Measurements from ENCODE around the gene PHF21A.

Gene PHF21A

GRCh38 chr11:45936511-45937054 lies 184.7 kb downstream of the PHF21A start:
- H3K36me3 ChIP-seq (ENCODE audit: insufficient read depth, low read length), result peaks cover 15% of the 10 kb centered on the region; the same call in 1 of the 2 replicates
- no peaks in the 10 kb centered on the region for H3K79me2 ChIP-seq (ENCODE audit: control insufficient read depth, insufficient read depth, low read length, unreplicated experiment)
- no peaks in the 10 kb centered on the region for H3K27me3 ChIP-seq (ENCODE audit: insufficient read depth, low read length)
- no peak overlapping the region for H3K27ac ChIP-seq (ENCODE audit: low read depth, low read length)
- no peak overlapping the region for H2AFZ ChIP-seq (ENCODE audit: low read length, unreplicated experiment)
- H3K4me3 ChIP-seq (ENCODE audit: low read depth, low read length), result no peak overlapping the region
- no peaks in the 10 kb centered on the region for H3K4me1 ChIP-seq (ENCODE audit: control insufficient read depth, insufficient read depth, low read length, unreplicated experiment)

- peaks cover 15% of the 10 kb centered on the region; the same call in 1 of the 2 replicates for H3K36me3 ChIP-seq (ENCODE audit: insufficient read depth, low read length)
- H3K4me3 ChIP-seq (ENCODE audit: low read depth, low read length), result no peak overlapping the region
- H3K27me3 ChIP-seq (ENCODE audit: insufficient read depth, low read length), result no peaks in the 10 kb centered on the region
- no peaks in the 10 kb centered on the region for H3K79me2 ChIP-seq (ENCODE audit: control insufficient read depth, insufficient read depth, low read length, unreplicated experiment)
- H3K4me1 ChIP-seq (ENCODE audit: control insufficient read depth, insufficient read depth, low read length, unreplicated experiment), result no peaks in the 10 kb centered on the region
- H3K27ac ChIP-seq (ENCODE audit: low read depth, low read length), result no peak overlapping the region
- H2AFZ ChIP-seq (ENCODE audit: low read length, unreplicated experiment), result no peak overlapping the region
Observed at GRCh38 chr11:45935349-45936064, 185.7 kb downstream of the PHF21A start.

GRCh38 chr11:45934580-45935318 lies 186.5 kb downstream of the PHF21A start:
- Histone ChIP-seq H3K36me3 (ENCODE audit: insufficient read depth, low read length) (peaks cover 15% of the 10 kb centered on the region; the same call in 1 of the 2 replicates), H3K4me3 (ENCODE audit: low read depth, low read length) (no peak overlapping the region), H3K27ac (ENCODE audit: low read depth, low read length) (no peak overlapping the region), H2AFZ (ENCODE audit: low read length, unreplicated experiment) (no peak overlapping the region), H3K4me1 (ENCODE audit: control insufficient read depth, insufficient read depth, low read length, unreplicated experiment) (peaks cover 2% of the 10 kb centered on the region), H3K27me3 (ENCODE audit: insufficient read depth, low read length) (no peaks in the 10 kb centered on the region), H3K79me2 (ENCODE audit: control insufficient read depth, insufficient read depth, low read length, unreplicated experiment) (no peaks in the 10 kb centered on the region)

- Histone ChIP-seq H3K4me1 (ENCODE audit: control insufficient read depth, insufficient read depth, low read length, unreplicated experiment) (peaks cover 2% of the 10 kb centered on the region), H3K27me3 (ENCODE audit: insufficient read depth, low read length) (no peaks in the 10 kb centered on the region), H3K36me3 (ENCODE audit: insufficient read depth, low read length) (peaks cover 15% of the 10 kb centered on the region; the same call in 1 of the 2 replicates), H3K27ac (ENCODE audit: low read depth, low read length) (no peak overlapping the region), H2AFZ (ENCODE audit: low read length, unreplicated experiment) (no peak overlapping the region), H3K4me3 (ENCODE audit: low read depth, low read length) (no peak overlapping the region), H3K79me2 (ENCODE audit: control insufficient read depth, insufficient read depth, low read length, unreplicated experiment) (no peaks in the 10 kb centered on the region)
Observed at GRCh38 chr11:45933846-45934579, 187.2 kb downstream of the PHF21A start.

- Histone ChIP-seq H3K27me3 (ENCODE audit: insufficient read depth, low read length) (no peaks in the 10 kb centered on the region), H3K4me3 (ENCODE audit: low read depth, low read length) (no peak overlapping the region), H3K27ac (ENCODE audit: low read depth, low read length) (no peak overlapping the region), H3K79me2 (ENCODE audit: control insufficient read depth, insufficient read depth, low read length, unreplicated experiment) (no peaks in the 10 kb centered on the region), H3K4me1 (ENCODE audit: control insufficient read depth, insufficient read depth, low read length, unreplicated experiment) (peaks cover 2% of the 10 kb centered on the region), H3K36me3 (ENCODE audit: insufficient read depth, low read length) (peaks cover 15% of the 10 kb centered on the region; the same call in 1 of the 2 replicates), H2AFZ (ENCODE audit: low read length, unreplicated experiment) (no peak overlapping the region)
Observed at GRCh38 chr11:45933131-45933831, 188.0 kb downstream of the PHF21A start.

- Histone ChIP-seq H3K27ac (ENCODE audit: low read depth, low read length) (no peak overlapping the region), H3K36me3 (ENCODE audit: insufficient read depth, low read length) (peaks cover 11% of the 10 kb centered on the region; the same call in 1 of the 2 replicates), H3K79me2 (ENCODE audit: control insufficient read depth, insufficient read depth, low read length, unreplicated experiment) (no peaks in the 10 kb centered on the region), H3K27me3 (ENCODE audit: insufficient read depth, low read length) (no peaks in the 10 kb centered on the region), H3K4me1 (ENCODE audit: control insufficient read depth, insufficient read depth, low read length, unreplicated experiment) (peaks cover 2% of the 10 kb centered on the region), H3K4me3 (ENCODE audit: low read depth, low read length) (no peak overlapping the region), H2AFZ (ENCODE audit: low read length, unreplicated experiment) (no peak overlapping the region)
Observed at GRCh38 chr11:45932217-45932616, 189.0 kb downstream of the PHF21A start.

- Histone ChIP-seq H3K27me3 (ENCODE audit: insufficient read depth, low read length) (no peaks in the 10 kb centered on the region), H3K36me3 (ENCODE audit: insufficient read depth, low read length) (peaks cover 11% of the 10 kb centered on the region; the same call in 1 of the 2 replicates), H3K4me1 (ENCODE audit: control insufficient read depth, insufficient read depth, low read length, unreplicated experiment) (peaks cover 2% of the 10 kb centered on the region), H3K27ac (ENCODE audit: low read depth, low read length) (no peak overlapping the region), H3K79me2 (ENCODE audit: control insufficient read depth, insufficient read depth, low read length, unreplicated experiment) (no peaks in the 10 kb centered on the region), H3K4me3 (ENCODE audit: low read depth, low read length) (no peak overlapping the region), H2AFZ (ENCODE audit: low read length, unreplicated experiment) (no peak overlapping the region)
Observed at GRCh38 chr11:45931739-45932138, 189.5 kb downstream of the PHF21A start.

GRCh38 chr11:45930951-45931570 lies 190.2 kb downstream of the PHF21A start:
- H3K27me3 ChIP-seq (ENCODE audit: insufficient read depth, low read length), result no peaks in the 10 kb centered on the region
- no peak overlapping the region for H3K4me3 ChIP-seq (ENCODE audit: low read depth, low read length)
- no peak overlapping the region for H3K27ac ChIP-seq (ENCODE audit: low read depth, low read length)
- peaks cover 2% of the 10 kb centered on the region for H3K4me1 ChIP-seq (ENCODE audit: control insufficient read depth, insufficient read depth, low read length, unreplicated experiment)
- H3K79me2 ChIP-seq (ENCODE audit: control insufficient read depth, insufficient read depth, low read length, unreplicated experiment), result no peaks in the 10 kb centered on the region
- peaks cover 11% of the 10 kb centered on the region; the same call in 1 of the 2 replicates for H3K36me3 ChIP-seq (ENCODE audit: insufficient read depth, low read length)
- no peak overlapping the region for H2AFZ ChIP-seq (ENCODE audit: low read length, unreplicated experiment)

GRCh38 chr11:45930031-45930794 lies 191.0 kb downstream of the PHF21A start:
- Histone ChIP-seq H3K4me3 (ENCODE audit: low read depth, low read length) (no peak overlapping the region), H2AFZ (ENCODE audit: low read length, unreplicated experiment) (no peak overlapping the region), H3K27ac (ENCODE audit: low read depth, low read length) (no peak overlapping the region), H3K4me1 (ENCODE audit: control insufficient read depth, insufficient read depth, low read length, unreplicated experiment) (peaks cover 2% of the 10 kb centered on the region), H3K27me3 (ENCODE audit: insufficient read depth, low read length) (no peaks in the 10 kb centered on the region), H3K79me2 (ENCODE audit: control insufficient read depth, insufficient read depth, low read length, unreplicated experiment) (no peaks in the 10 kb centered on the region), H3K36me3 (ENCODE audit: insufficient read depth, low read length) (peaks cover 6% of the 10 kb centered on the region; the same call in 1 of the 2 replicates)

Data from ACC112 (cell line).